ENCODE data around the gene NKAIN4.
"Not testable (repeated sequence)": the region's sequence is repeated elsewhere in the genome, so short reads cannot be mapped to it uniquely, and the experiment has no call there.

The NKAIN4 gene

GRCh38 chr20:63226042-63226943 is 28.0 kb downstream of the NKAIN4 start:
- DNase-seq (no peak), ATAC-seq (no peak)
- Mint-ChIP-seq H3K9me3 (no peaks in the 10 kb centered on the region), H3K27ac (peak overlapping the region in 1 of 2 donors; percentile 42), H3K4me3 (no peak overlapping the region), H3K4me1 (peaks cover 10% of the 10 kb centered on the region), H3K27me3 (peaks cover 31% of the 10 kb centered on the region)

- no peaks in the 10 kb centered on the region for H3K4me1 Mint-ChIP-seq
- H3K9me3 Mint-ChIP-seq = no peaks in the 10 kb centered on the region
- no peak overlapping the region for H3K27ac Mint-ChIP-seq
- peaks cover 19% of the 10 kb centered on the region for H3K27me3 Mint-ChIP-seq
- ATAC-seq = no peak
- DNase-seq = no peak
- no peak overlapping the region for H3K4me3 Mint-ChIP-seq
These were observed 29.2 kb downstream of the NKAIN4 start for GRCh38 chr20:63225082-63225454.

GRCh38 chr20:63224412-63225081 is 29.7 kb downstream of the NKAIN4 start:
- no peak overlapping the region for H3K4me3 Mint-ChIP-seq
- H3K27ac Mint-ChIP-seq = no peak overlapping the region
- no peaks in the 10 kb centered on the region for H3K4me1 Mint-ChIP-seq
- no peak for DNase-seq
- H3K27me3 Mint-ChIP-seq = peaks cover 13% of the 10 kb centered on the region
- ATAC-seq = no peak
- H3K9me3 Mint-ChIP-seq = no peaks in the 10 kb centered on the region

- Mint-ChIP-seq H3K4me3 (no peak overlapping the region), H3K4me1 (no peaks in the 10 kb centered on the region), H3K27ac (no peak overlapping the region), H3K27me3 (peaks cover 6% of the 10 kb centered on the region), H3K9me3 (no peaks in the 10 kb centered on the region)
- ATAC-seq (no peak), DNase-seq (no peak)
These were observed 30.4 kb downstream of the NKAIN4 start for GRCh38 chr20:63223826-63224207.

GRCh38 chr20:63223121-63223825 is 31.0 kb downstream of the NKAIN4 start:
- Mint-ChIP-seq H3K4me3 (no peak overlapping the region), H3K27ac (no peak overlapping the region), H3K9me3 (no peaks in the 10 kb centered on the region), H3K4me1 (no peaks in the 10 kb centered on the region), H3K27me3 (peaks cover under 1% of the 10 kb centered on the region)
- DNase-seq (peak; percentile 44 to 51), ATAC-seq (peak; percentile 65)

GRCh38 chr20:63222541-63222940 is 31.7 kb downstream of the NKAIN4 start:
- Mint-ChIP-seq H3K27ac (peak overlapping the region in 1 of 2 donors; percentile 59), H3K9me3 (no peaks in the 10 kb centered on the region), H3K4me1 (peaks cover under 1% of the 10 kb centered on the region), H3K4me3 (no peak overlapping the region), H3K27me3 (no peaks in the 10 kb centered on the region)
- no peak for ATAC-seq
- DNase-seq = no peak

GRCh38 chr20:63221400-63222053 is 32.7 kb downstream of the NKAIN4 start:
- ATAC-seq, H3K4me3 Mint-ChIP-seq, H3K27me3 Mint-ChIP-seq, H3K27ac Mint-ChIP-seq, DNase-seq, H3K9me3 Mint-ChIP-seq: not testable (repeated sequence)
- peaks cover 11% of the 10 kb centered on the region for H3K4me1 Mint-ChIP-seq

- no peak overlapping the region for H3K4me3 Mint-ChIP-seq
- H3K27ac Mint-ChIP-seq = no peak overlapping the region
- ATAC-seq = no peak
These were observed 33.4 kb downstream of the NKAIN4 start for GRCh38 chr20:63220696-63221399.

GRCh38 chr20:63219866-63220521 is 34.3 kb downstream of the NKAIN4 start:
- no peaks in the 10 kb centered on the region for H3K27me3 Mint-ChIP-seq
- H3K4me3 Mint-ChIP-seq = no peak overlapping the region
- DNase-seq (no peak), ATAC-seq (no peak)
- no peak overlapping the region for H3K27ac Mint-ChIP-seq
- H3K4me1 Mint-ChIP-seq = peaks cover 17% of the 10 kb centered on the region
- no peaks in the 10 kb centered on the region for H3K9me3 Mint-ChIP-seq

More at GRCh38 chr20:63220696-63221399, 33.4 kb downstream of the NKAIN4 start:
- no peaks in the 10 kb centered on the region for H3K27me3 Mint-ChIP-seq
- no peaks in the 10 kb centered on the region for H3K9me3 Mint-ChIP-seq
- H3K4me1 Mint-ChIP-seq = peaks cover 12% of the 10 kb centered on the region
- no peak for DNase-seq

GRCh38 chr20:63219447-63219821 is 34.8 kb downstream of the NKAIN4 start:
- no peak for ATAC-seq
- H3K9me3 Mint-ChIP-seq = no peaks in the 10 kb centered on the region
- H3K4me3 Mint-ChIP-seq = no peak overlapping the region
- no peaks in the 10 kb centered on the region for H3K27me3 Mint-ChIP-seq
- H3K4me1 Mint-ChIP-seq = peaks cover 23% of the 10 kb centered on the region
- DNase-seq = no peak
- no peak overlapping the region for H3K27ac Mint-ChIP-seq

- Mint-ChIP-seq H3K27ac (peak overlapping the region in 1 of 2 donors; percentile 57), H3K4me3 (no peak overlapping the region), H3K27me3 (no peaks in the 10 kb centered on the region), H3K4me1 (peaks cover 28% of the 10 kb centered on the region), H3K9me3 (no peaks in the 10 kb centered on the region)
- no peak for DNase-seq
- ATAC-seq = no peak
These were observed 35.4 kb downstream of the NKAIN4 start for GRCh38 chr20:63218701-63219446.

- no peak overlapping the region for H3K27ac Mint-ChIP-seq
- H3K4me1 Mint-ChIP-seq = peaks cover 40% of the 10 kb centered on the region
- ATAC-seq (no peak), DNase-seq (no peak)
- H3K27me3 Mint-ChIP-seq = no peaks in the 10 kb centered on the region
- H3K9me3 Mint-ChIP-seq = no peaks in the 10 kb centered on the region
- H3K4me3 Mint-ChIP-seq = no peak overlapping the region
These were observed 36.6 kb downstream of the NKAIN4 start for GRCh38 chr20:63217706-63218105.

- ATAC-seq (no peak), DNase-seq (no peak)
- Mint-ChIP-seq H3K4me1 (peaks cover 48% of the 10 kb centered on the region), H3K27me3 (no peaks in the 10 kb centered on the region), H3K27ac (peak overlapping the region; percentile 92 to 96), H3K4me3 (peak overlapping the region; percentile 85 to 87), H3K9me3 (no peaks in the 10 kb centered on the region)
These were observed 37.3 kb downstream of the NKAIN4 start for GRCh38 chr20:63216849-63217471.

All from stimulated activated naive CD8-positive, alpha-beta T cell treated with anti-CD3 and anti-CD28 coated beads, Interleukin-15, amount 100 ng/mL, for 72 hours (primary cell).